ENCODE measurements around the gene ITPK1.

GRCh38 chr14:92958373-92959188, 157.1 kb downstream of the ITPK1 start:
- TF ChIP-seq, protein P1, sequence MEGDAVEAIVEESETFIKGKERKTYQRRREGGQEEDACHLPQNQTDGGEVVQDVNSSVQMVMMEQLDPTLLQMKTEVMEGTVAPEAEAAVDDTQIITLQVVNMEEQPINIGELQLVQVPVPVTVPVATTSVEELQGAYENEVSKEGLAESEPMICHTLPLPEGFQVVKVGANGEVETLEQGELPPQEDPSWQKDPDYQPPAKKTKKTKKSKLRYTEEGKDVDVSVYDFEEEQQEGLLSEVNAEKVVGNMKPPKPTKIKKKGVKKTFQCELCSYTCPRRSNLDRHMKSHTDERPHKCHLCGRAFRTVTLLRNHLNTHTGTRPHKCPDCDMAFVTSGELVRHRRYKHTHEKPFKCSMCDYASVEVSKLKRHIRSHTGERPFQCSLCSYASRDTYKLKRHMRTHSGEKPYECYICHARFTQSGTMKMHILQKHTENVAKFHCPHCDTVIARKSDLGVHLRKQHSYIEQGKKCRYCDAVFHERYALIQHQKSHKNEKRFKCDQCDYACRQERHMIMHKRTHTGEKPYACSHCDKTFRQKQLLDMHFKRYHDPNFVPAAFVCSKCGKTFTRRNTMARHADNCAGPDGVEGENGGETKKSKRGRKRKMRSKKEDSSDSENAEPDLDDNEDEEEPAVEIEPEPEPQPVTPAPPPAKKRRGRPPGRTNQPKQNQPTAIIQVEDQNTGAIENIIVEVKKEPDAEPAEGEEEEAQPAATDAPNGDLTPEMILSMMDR (IDR thresholded peaks at IDR 0.05): no peak
- no peak for TF ChIP-seq POLR2A (IDR thresholded peaks at IDR 0.05)
